Subcutaneous adipose tissue (tissue), 4 donors: ENCODE data around the gene RS1. TPM values are rescaled to one million over a fixed set of nuclear protein-coding genes. Genes with fewer than 3 reads are reported as not detected.

Experiments
- total RNA-seq, 4 donors: library from RNA; depleted of rRNA; stranded (reverse); fragments of >200 nt; gene quantifications; one replicate each; pipeline ENCODE4 v1.1.0, GENCODE V29; 2016
- TF ChIP-seq, protein P1 (sequence below): fragments of 450-650 bp; IDR thresholded peaks from one replicate; pipeline ENCODE4 v1.5.1; 2016; ENCODE audit warnings: low read depth, mild to moderate bottlenecking, control low read depth, antibody characterized with exemption, moderate library complexity

RS1 gene
- total RNA-seq, 4 donors from 2014 or later, result 0.16 TPM; not detected in 3

DNA sequence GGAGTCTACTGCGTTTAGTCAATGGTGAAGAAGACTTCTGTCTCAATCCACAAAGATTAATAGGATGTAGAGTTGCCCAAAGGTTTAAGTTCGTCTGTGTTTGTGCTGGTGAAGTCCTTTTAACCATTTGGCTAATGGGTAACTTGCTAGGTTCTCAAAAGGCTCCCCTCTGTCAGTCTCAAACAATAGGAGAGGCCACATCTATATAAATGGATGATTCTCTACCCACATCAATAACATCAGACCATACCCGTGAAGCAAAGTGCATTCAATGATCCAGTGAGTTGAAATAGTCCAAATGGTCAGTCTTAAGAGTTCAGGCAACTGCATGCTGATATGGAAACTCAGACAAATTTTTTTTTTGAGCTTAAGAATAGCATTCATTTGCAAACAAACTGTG lies 28.1 kb downstream of the RS1 start:
- TF ChIP-seq, protein P1, sequence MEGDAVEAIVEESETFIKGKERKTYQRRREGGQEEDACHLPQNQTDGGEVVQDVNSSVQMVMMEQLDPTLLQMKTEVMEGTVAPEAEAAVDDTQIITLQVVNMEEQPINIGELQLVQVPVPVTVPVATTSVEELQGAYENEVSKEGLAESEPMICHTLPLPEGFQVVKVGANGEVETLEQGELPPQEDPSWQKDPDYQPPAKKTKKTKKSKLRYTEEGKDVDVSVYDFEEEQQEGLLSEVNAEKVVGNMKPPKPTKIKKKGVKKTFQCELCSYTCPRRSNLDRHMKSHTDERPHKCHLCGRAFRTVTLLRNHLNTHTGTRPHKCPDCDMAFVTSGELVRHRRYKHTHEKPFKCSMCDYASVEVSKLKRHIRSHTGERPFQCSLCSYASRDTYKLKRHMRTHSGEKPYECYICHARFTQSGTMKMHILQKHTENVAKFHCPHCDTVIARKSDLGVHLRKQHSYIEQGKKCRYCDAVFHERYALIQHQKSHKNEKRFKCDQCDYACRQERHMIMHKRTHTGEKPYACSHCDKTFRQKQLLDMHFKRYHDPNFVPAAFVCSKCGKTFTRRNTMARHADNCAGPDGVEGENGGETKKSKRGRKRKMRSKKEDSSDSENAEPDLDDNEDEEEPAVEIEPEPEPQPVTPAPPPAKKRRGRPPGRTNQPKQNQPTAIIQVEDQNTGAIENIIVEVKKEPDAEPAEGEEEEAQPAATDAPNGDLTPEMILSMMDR, result no peak

DNA sequence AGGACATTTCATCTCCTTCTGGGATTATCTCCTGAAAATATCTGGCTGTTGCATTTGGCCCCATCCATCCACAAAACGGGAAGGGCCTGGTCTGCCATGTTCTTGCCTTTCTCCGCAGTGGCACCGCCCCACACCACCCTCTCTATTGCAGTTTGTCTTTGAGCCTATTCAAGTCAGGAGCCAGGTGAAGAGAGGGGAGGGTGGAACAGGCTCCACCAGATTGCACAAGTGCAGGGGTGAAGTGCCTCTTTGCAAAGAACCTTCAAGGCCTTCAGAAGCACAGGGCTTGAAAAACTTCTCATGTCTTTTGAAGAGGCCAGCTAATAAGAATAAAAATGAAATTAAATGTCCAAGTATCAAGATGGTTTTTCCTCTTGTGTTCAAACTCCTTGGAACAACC lies 28.7 kb downstream of the RS1 start:
- TF ChIP-seq, protein P1, result no peak

DNA sequence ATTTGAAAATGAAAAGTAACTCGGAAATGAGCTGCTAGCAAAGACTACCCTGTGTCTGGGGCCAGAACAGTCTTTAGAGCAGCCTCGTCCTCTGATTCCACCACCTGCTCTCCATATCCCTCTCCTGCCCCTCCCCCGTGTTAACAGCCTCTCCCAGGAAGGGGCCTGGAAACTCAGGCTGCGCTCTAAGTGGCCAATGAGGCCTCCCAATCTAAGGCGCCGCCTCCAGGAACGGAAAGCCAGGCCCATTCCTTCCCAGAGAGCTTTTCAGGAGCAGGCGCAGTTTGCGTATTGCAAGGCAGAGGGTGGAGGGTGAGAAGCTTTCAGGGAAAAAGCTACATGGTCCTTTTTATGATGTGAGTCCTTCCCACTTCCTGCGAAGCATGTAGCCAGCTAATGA lies 31.2 kb downstream of the RS1 start:
- TF ChIP-seq, protein P1, result no peak

DNA sequence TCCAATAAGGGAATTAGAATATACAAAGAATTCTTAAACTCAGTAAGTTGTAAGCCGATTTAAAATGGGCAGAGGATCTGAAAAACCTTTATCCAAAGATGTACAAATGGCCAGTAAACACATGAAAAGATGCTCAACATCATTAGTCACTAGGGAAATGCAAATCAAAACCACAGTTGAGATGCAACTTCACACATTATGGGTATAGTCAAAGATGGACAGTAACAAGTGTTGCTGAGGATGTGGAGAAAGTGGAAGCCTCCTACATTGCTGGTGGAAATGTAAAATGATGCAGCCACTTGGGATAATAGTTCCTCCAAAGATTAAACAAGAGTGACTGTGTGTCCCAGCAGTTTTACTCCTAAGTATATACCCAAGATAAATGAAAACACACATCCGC lies 32.6 kb downstream of the RS1 start:
- TF ChIP-seq, protein P1, result no peak

DNA sequence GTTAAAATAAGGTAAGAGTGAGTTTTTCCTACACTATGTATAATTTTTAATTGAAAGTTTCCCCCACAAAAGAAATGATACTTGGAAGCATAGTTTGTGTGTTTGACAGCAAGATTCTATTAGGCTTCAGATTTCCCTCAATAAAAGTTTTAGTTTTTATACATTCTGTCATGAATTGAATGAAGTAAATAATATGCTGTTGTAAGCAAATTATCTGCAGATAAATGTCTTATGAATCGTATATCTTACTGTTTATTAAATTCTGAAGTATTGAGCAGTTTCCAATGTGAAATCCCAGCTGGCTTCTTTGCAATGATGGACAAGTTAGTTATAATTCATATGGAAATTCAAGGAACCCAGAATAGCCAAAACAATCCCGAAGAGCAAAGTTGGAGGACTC lies 33.5 kb downstream of the RS1 start:
- TF ChIP-seq, protein P1, result no peak

DNA sequence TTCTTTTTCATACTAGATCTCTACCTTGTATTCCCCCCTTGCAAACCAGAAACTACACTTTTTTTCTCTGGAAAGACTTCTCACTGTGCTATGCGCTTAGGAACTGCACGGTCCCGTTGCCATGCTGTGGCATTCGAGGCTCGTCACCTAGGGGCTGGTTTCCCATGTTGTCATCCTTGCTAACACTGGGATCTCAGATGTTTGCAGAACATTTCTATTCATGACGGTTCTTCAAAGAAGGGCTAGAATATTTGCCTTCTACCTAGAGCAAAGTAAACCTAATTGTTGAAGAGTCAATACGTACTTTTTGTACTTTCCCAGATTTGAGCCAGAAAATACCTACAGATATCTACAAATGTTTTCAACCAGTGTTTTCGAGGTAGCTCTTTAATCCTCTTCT lies 41.0 kb downstream of the RS1 start:
- TF ChIP-seq, protein P1, result no peak

DNA sequence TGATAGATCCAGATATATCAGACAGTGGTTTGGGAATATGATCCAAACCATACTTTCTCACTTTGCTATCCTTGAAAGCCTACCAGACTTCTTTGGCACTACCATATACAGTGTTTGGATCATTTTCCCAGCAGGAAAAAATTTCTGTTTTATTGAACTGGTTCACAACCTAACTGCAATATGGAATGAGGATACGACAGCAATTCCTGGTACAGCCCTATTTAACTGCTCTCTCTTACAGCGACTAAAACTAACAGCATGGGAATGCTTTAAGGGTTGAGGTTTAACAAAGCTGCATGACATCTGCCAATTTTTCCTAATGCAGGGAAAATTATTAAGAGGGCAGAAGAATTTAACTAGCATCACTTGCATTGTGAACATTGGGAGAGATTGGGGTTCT lies 47.3 kb downstream of the RS1 start:
- TF ChIP-seq, protein P1, result no peak
